H1 (cell line): ENCODE data around the gene GUCY1A1. TPM values are rescaled to one million over a fixed set of nuclear protein-coding genes. Genes with fewer than 3 reads are reported as not detected.

Experiments
- CTCF ChIA-PET: fragments of 300-600 bp; sonication (Branson Sonifier 250); formaldehyde crosslinking; loops from one replicate; lab custom pipeline; 2021; ENCODE audit not compliant: partially characterized antibody; lab: Charles Lee
- POLR2A ChIA-PET: fragments of 300-600 bp; sonication (Branson Sonifier 250); formaldehyde crosslinking; loops from one replicate; lab custom pipeline; 2021; ENCODE audit warnings: inconsistent platforms; ENCODE audit not compliant: partially characterized antibody; lab: Charles Lee
- DNase-seq, 2 experiments: peaks; one replicate each; pipeline versions ENCODE4 v3.0.0 to v3.0.0-alpha.2; 2010 to 2022; ENCODE audit warnings: low spot score in 2 of 2, low read depth in 1 of 2, mixed read lengths in 1 of 2
- FAIRE-seq: peaks from 2 replicates; lab custom pipeline; 2011; peaks lifted over from hg19 to GRCh38; lab: Jason Lieb, UNC
- H2AFZ ChIP-seq: 2 replicates; pipeline ENCODE4 v1.8.1; 2012; ENCODE audit warnings: low read length, inconsistent platforms
- H2AK5ac ChIP-seq: 2 replicates; pipeline ENCODE4 v1.6.1; 2013; ENCODE audit warnings: low read depth, low read length
- H2BK120ac ChIP-seq: replicated peaks from 2 replicates; pipeline ENCODE3; 2013; ENCODE audit warnings: low read depth, low read length, inconsistent platforms
- H2BK12ac ChIP-seq: 2 replicates; pipeline ENCODE4 v1.6.1; 2013; ENCODE audit warnings: low read depth, low read length
- H2BK15ac ChIP-seq: 2 replicates; pipeline ENCODE4 v1.6.1; 2013; ENCODE audit warnings: low read length
- H2BK20ac ChIP-seq: 2 replicates; pipeline ENCODE4 v1.6.1; 2013; ENCODE audit warnings: low read length
- H2BK5ac ChIP-seq: 2 replicates; pipeline ENCODE4 v1.6.1; 2013; ENCODE audit warnings: low read depth, low read length
- H3K14ac ChIP-seq: 2 replicates; pipeline ENCODE4 v1.6.1; 2013; ENCODE audit warnings: inconsistent platforms; ENCODE audit not compliant: insufficient read length
- H3K18ac ChIP-seq: 2 replicates; pipeline ENCODE4 v1.6.1; 2013; ENCODE audit warnings: low read length; ENCODE audit errors: extremely low read depth
- H3K23ac ChIP-seq: 2 replicates; pipeline ENCODE4 v1.6.1; 2013; ENCODE audit warnings: inconsistent platforms; ENCODE audit not compliant: insufficient read length
- H3K23me2 ChIP-seq: 2 replicates; pipeline ENCODE4 v1.6.1; 2013; ENCODE audit warnings: low read depth, low read length
- H3K27ac ChIP-seq: 2 replicates; pipeline ENCODE4 v1.6.1; 2011; ENCODE audit warnings: low read depth, low read length, inconsistent platforms
- H3K27me3 ChIP-seq, 4 experiments: replicated peaks in 1 of 4; 1 replicate in 1 of 4; 2 replicates in 3 of 4; pipeline versions ENCODE4 v1.6.1 to v1.8.1; 2011 to 2013; ENCODE audit warnings: low read length in 3 of 4, mild to moderate bottlenecking in 3 of 4, inconsistent platforms in 2 of 4, mixed read lengths in 2 of 4, moderate library complexity in 1 of 4; ENCODE audit not compliant: control insufficient read depth in 3 of 4, insufficient read depth in 3 of 4; ENCODE audit errors: extremely low read depth in 1 of 4
- H3K36me3 ChIP-seq, 4 experiments: 2 replicates each; pipeline versions ENCODE4 v1.6.1 to v1.8.1; 2011 to 2013; ENCODE audit warnings: mild to moderate bottlenecking in 4 of 4, low read length in 3 of 4, moderate library complexity in 2 of 4, control low read depth in 1 of 4, inconsistent platforms in 1 of 4; ENCODE audit not compliant: insufficient read depth in 4 of 4, control insufficient read depth in 2 of 4
- H3K4ac ChIP-seq: replicated peaks from 2 replicates; pipeline ENCODE3; 2013; ENCODE audit warnings: low read length, low read depth, mixed read lengths, inconsistent platforms; ENCODE audit not compliant: insufficient read length
- H3K4me1 ChIP-seq, 4 experiments: replicated peaks in 1 of 4; 1 replicate in 1 of 4; 2 replicates in 3 of 4; pipeline versions ENCODE4 v1.6.1 to v1.8.1; 2011 to 2013; ENCODE audit warnings: low read length in 3 of 4, inconsistent platforms in 2 of 4, mixed read lengths in 1 of 4; ENCODE audit not compliant: insufficient read depth in 4 of 4, control insufficient read depth in 3 of 4
- H3K4me2 ChIP-seq, 2 experiments: 2 replicates each; pipeline versions ENCODE4 v1.6.1 to v1.8.1; 2011 to 2013; ENCODE audit warnings: low read depth in 2 of 2, low read length in 2 of 2, control low read depth in 1 of 2, inconsistent platforms in 1 of 2, mild to moderate bottlenecking in 1 of 2; ENCODE audit not compliant: insufficient read depth in 1 of 2
- H3K4me3 ChIP-seq, 4 experiments: fragments of 200-600, 300-600 bp in 1 of 4; sonication (generic), shearing (Covaris generic), sonication (Bioruptor Twin) in 1 of 4; 2 replicates each; pipeline versions ENCODE4 v1.5.1 to v1.8.1; 2011 to 2016; ENCODE audit warnings: low read length in 4 of 4, low read depth in 3 of 4, control low read depth in 2 of 4, inconsistent platforms in 2 of 4, mild to moderate bottlenecking in 2 of 4, mixed read lengths in 1 of 4, moderate library complexity in 1 of 4; ENCODE audit not compliant: insufficient read depth in 2 of 4; ENCODE audit errors: extremely low read depth in 1 of 4
- H3K56ac ChIP-seq: replicated peaks from 2 replicates; pipeline ENCODE3; 2013; ENCODE audit warnings: low read depth, mild to moderate bottlenecking, mixed read lengths, low read length, inconsistent platforms; ENCODE audit not compliant: insufficient read length
- H3K79me1 ChIP-seq: 2 replicates; pipeline ENCODE4 v1.6.1; 2013; ENCODE audit warnings: low read depth, low read length, control low read depth
- H3K79me2 ChIP-seq, 2 experiments: 2 replicates each; pipeline versions ENCODE4 v1.6.1 to v1.8.1; 2012 to 2013; ENCODE audit warnings: low read length in 2 of 2, mild to moderate bottlenecking in 2 of 2, inconsistent platforms in 1 of 2; ENCODE audit not compliant: insufficient read depth in 2 of 2, control insufficient read depth in 1 of 2
- H3K9ac ChIP-seq, 4 experiments: replicated peaks in 1 of 4; 1 replicate in 1 of 4; 2 replicates in 3 of 4; pipeline versions ENCODE4 v1.6.1 to v1.8.1; 2011 to 2013; ENCODE audit warnings: low read depth in 3 of 4, low read length in 3 of 4, control low read depth in 2 of 4, mild to moderate bottlenecking in 2 of 4, moderate library complexity in 2 of 4, inconsistent platforms in 1 of 4; ENCODE audit errors: extremely low read depth in 1 of 4
- H3K9me3 ChIP-seq, 2 experiments: 2 replicates each; pipeline versions ENCODE4 v1.6.1 to v1.8.1; 2012 to 2013; ENCODE audit warnings: mild to moderate bottlenecking in 2 of 2, moderate library complexity in 2 of 2, control low read depth in 1 of 2, inconsistent platforms in 1 of 2, low read depth in 1 of 2, low read length in 1 of 2, mixed read lengths in 1 of 2; ENCODE audit not compliant: insufficient read depth in 2 of 2
- H4K20me1 ChIP-seq, 2 experiments: replicated peaks in 1 of 2; 2 replicates each; pipeline versions ENCODE3 to v1.8.1; 2011 to 2013; ENCODE audit warnings: inconsistent platforms in 2 of 2, low read length in 2 of 2, mild to moderate bottlenecking in 1 of 2; ENCODE audit not compliant: insufficient read depth in 2 of 2, control insufficient read depth in 1 of 2
- H4K5ac ChIP-seq: 2 replicates; pipeline ENCODE4 v1.6.1; 2013; ENCODE audit warnings: low read length, low read depth, mixed read lengths, inconsistent platforms; ENCODE audit not compliant: insufficient read length
- H4K8ac ChIP-seq: 2 replicates; pipeline ENCODE4 v1.8.0; 2013; ENCODE audit warnings: mild to moderate bottlenecking, moderate library complexity, low read length, inconsistent platforms; ENCODE audit not compliant: insufficient read depth; ENCODE audit errors: extremely low read depth
- H4K91ac ChIP-seq: replicated peaks from 2 replicates; pipeline ENCODE3; 2013; ENCODE audit warnings: low read length, mixed read lengths, inconsistent platforms; ENCODE audit not compliant: insufficient read length
- CBX5 ChIP-seq: fragments of 300-800, 300-1000 bp; sonication (generic); IDR thresholded peaks from 2 replicates; pipeline ENCODE4 v1.7.1; 2016; ENCODE audit warnings: antibody characterized with exemption, low read length, low read depth
- HDAC2 ChIP-seq, 2 experiments: fragments of 300-600 bp in 1 of 2; sonication (generic) in 1 of 2; IDR thresholded peaks; 2 replicates each; pipeline ENCODE4 v1.6.1; 2011 to 2012; ENCODE audit warnings: low read depth in 2 of 2, low read length in 2 of 2, mild to moderate bottlenecking in 2 of 2, moderate library complexity in 2 of 2, borderline replicate concordance in 1 of 2, inconsistent platforms in 1 of 2
- KDM1A ChIP-seq: fragments of 200-600, 300-600 bp; sonication (generic); IDR thresholded peaks from 2 replicates; pipeline ENCODE4 v1.7.1; 2016; ENCODE audit warnings: mild to moderate bottlenecking, low read length, borderline replicate concordance
- NANOG ChIP-seq: IDR thresholded peaks from 2 replicates; pipeline ENCODE4 v1.6.1; 2011; ENCODE audit warnings: low read length, low read depth, mild to moderate bottlenecking, inconsistent platforms; ENCODE audit not compliant: insufficient read depth, poor library complexity, severe bottlenecking
- RBBP5 ChIP-seq: IDR thresholded peaks from 2 replicates; pipeline ENCODE4 v1.7.1; 2012; ENCODE audit warnings: low read depth, mild to moderate bottlenecking, inconsistent platforms, low read length, moderate library complexity, borderline replicate concordance
- RNF2 ChIP-seq: fragments of 200-900, 300-1000 bp; sonication (generic); IDR thresholded peaks from 2 replicates; pipeline ENCODE4 v1.7.1; 2016; ENCODE audit warnings: borderline replicate concordance, low read depth, mild to moderate bottlenecking, antibody characterized with exemption, low read length; ENCODE audit not compliant: poor library complexity, severe bottlenecking; ENCODE audit errors: missing control alignments
- SIRT6 ChIP-seq: IDR thresholded peaks from one replicate; pipeline ENCODE4 v1.7.1; 2012; ENCODE audit warnings: low read length, inconsistent platforms
- TAF7 ChIP-seq: optimal IDR thresholded peaks from 2 replicates; pipeline ENCODE3; 2011; ENCODE audit warnings: low read depth, mild to moderate bottlenecking, inconsistent platforms, low read length, moderate library complexity, borderline replicate concordance
- TCF12 ChIP-seq: IDR thresholded peaks from 2 replicates; pipeline ENCODE4 v1.6.1; 2011; ENCODE audit warnings: low read depth, mild to moderate bottlenecking, low read length
- WGBS, 2 experiments: shearing (Covaris generic) in 1 of 2; methylation state at CpG; one replicate each; pipeline versions ENCODE4 v1.1.6 to v1.1.7; 2013 to 2015; ENCODE audit warnings: low lambda C conversion rate in 2 of 2, mixed read lengths in 2 of 2, inconsistent platforms in 1 of 2, low coverage in 1 of 2, missing lambda C conversion rate in 1 of 2; ENCODE audit not compliant: insufficient replicate concordance in 2 of 2, insufficient coverage in 1 of 2, insufficient read length in 1 of 2; ENCODE audit errors: extremely low coverage in 1 of 2, missing lambda C conversion rate in 1 of 2; 5-methylcytosine and 5-hydroxymethylcytosine counted together
- polyA plus RNA-seq, 7 experiments: library from polyadenylated mRNA; depleted of rRNA in 3 of 7; stranded (reverse) in 5 of 7; unstranded in 2 of 7; fragments of >200 nt in 5 of 7; fragments of 200-250 nt in 2 of 7; gene quantifications; 1 replicate in 5 of 7; 2 replicates in 1 of 7; 4 replicates in 1 of 7; pipeline versions ENCODE4 v1.2.1 to v1.2.3, GENCODE V29; 2011 to 2013; ENCODE audit warnings: missing spikeins in 2 of 7, mixed read lengths in 2 of 7
- total RNA-seq: library from RNA; stranded (reverse); fragmentation: NEBNext Ultra II Directional; extraction: Animal tissue kit (Norgen Biotek cat#: 25700); gene quantifications from 2 replicates; pipeline ENCODE4 v1.2.1, GENCODE V29; 2021
- TF ChIP-seq, protein P1 (sequence below), 3 experiments: IDR thresholded peaks; 1 replicate in 2 of 3; 2 replicates in 1 of 3; pipeline versions ENCODE4 v1.5.1 to v1.6.1; 2011; ENCODE audit warnings: low read length in 3 of 3, mild to moderate bottlenecking in 3 of 3, inconsistent platforms in 2 of 3, low read depth in 1 of 3, moderate library complexity in 1 of 3; ENCODE audit not compliant: insufficient read depth in 1 of 3; ENCODE audit errors: control extremely low read depth in 1 of 3

Gene GUCY1A1
- total and polyA plus RNA-seq, 2 of the 8 experiments (the other 6 are each of a cell fraction or from before 2014, with no cell fraction given) = not detected

GRCh38 chr4:155673453-155673979 is 6.9 kb downstream of the GUCY1A1 start:
- Histone ChIP-seq H3K79me1 (no peaks in the 10 kb centered on the region), H3K4ac (no peak overlapping the region), H3K9ac (no peak overlapping the region), H3K4me1 (no peaks in the 10 kb centered on the region), H2BK120ac (no peak overlapping the region), H2AK5ac (no peak overlapping the region), H3K14ac (no peak overlapping the region), H3K9me3 (no peaks in the 10 kb centered on the region), H3K4me3 (no peak overlapping the region), H2AFZ (no peak overlapping the region), H3K4me2 (no peak overlapping the region), H2BK5ac (no peak overlapping the region), H3K23ac (no peak overlapping the region), H4K5ac (no peak overlapping the region), H3K23me2 (no peaks in the 10 kb centered on the region), H3K56ac (no peak overlapping the region), H3K27me3 (peaks cover 3 to 5% (median 5%) of the 10 kb centered on the region in 4 experiments), H3K27ac (no peak overlapping the region), H4K8ac (no peak overlapping the region), H4K20me1 (peaks cover 0 to 1% of the 10 kb centered on the region in 2 experiments), H3K79me2 (no peaks in the 10 kb centered on the region), H2BK15ac (no peak overlapping the region), H2BK20ac (no peak overlapping the region), H3K36me3 (no peaks in the 10 kb centered on the region), H4K91ac (no peak overlapping the region), H2BK12ac (no peak overlapping the region), H3K18ac (no peak overlapping the region)
- ChIA-PET CTCF (interaction anchor here (0.9 kb wide), 1 partner anchor 177 kb away, joined by 4 read pairs; no protein-coding TSS in a partner anchor), POLR2A (no interaction called here)
- DNase-seq (no peak), FAIRE-seq (no peak)
- WGBS, 2 experiments = 94% methylated on average over 3 of the region's 3 CpGs; no CpG with 5 or more reads in 1 of the 2 experiments
- TF ChIP-seq, protein P1, sequence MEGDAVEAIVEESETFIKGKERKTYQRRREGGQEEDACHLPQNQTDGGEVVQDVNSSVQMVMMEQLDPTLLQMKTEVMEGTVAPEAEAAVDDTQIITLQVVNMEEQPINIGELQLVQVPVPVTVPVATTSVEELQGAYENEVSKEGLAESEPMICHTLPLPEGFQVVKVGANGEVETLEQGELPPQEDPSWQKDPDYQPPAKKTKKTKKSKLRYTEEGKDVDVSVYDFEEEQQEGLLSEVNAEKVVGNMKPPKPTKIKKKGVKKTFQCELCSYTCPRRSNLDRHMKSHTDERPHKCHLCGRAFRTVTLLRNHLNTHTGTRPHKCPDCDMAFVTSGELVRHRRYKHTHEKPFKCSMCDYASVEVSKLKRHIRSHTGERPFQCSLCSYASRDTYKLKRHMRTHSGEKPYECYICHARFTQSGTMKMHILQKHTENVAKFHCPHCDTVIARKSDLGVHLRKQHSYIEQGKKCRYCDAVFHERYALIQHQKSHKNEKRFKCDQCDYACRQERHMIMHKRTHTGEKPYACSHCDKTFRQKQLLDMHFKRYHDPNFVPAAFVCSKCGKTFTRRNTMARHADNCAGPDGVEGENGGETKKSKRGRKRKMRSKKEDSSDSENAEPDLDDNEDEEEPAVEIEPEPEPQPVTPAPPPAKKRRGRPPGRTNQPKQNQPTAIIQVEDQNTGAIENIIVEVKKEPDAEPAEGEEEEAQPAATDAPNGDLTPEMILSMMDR (IDR thresholded peaks at IDR 0.05; ENCODE audit: control extremely low read depth in 1 of 3, insufficient read depth in 1 of 3, low read depth in 1 of 3, low read length in 3 of 3) = no peak
- TF ChIP-seq HDAC2 (IDR thresholded peaks at IDR 0.05; ENCODE audit: borderline replicate concordance in 1 of 2, low read depth in 2 of 2, low read length in 2 of 2) (no peak), SIRT6 (no peak), CBX5 (no peak), RNF2 (no peak), RBBP5 (no peak), TAF7 (no peak), TCF12 (no peak), KDM1A (no peak), NANOG (no peak)
